GM12878 (cell line): ENCODE data around the gene VSX1. TPM values are rescaled to one million over a fixed set of nuclear protein-coding genes. Genes with fewer than 3 reads are reported as not detected.

Source experiments
- CHD2 ChIP-seq: IDR thresholded peaks from 2 replicates; pipeline ENCODE4 v1.6.1; 2011; ENCODE audit warnings: low read depth, low read length, improper control_type of control experiment, borderline replicate concordance
- EED ChIP-seq: sonication (generic); IDR thresholded peaks from 2 replicates; pipeline ENCODE4 v1.6.1; 2016; ENCODE audit warnings: antibody characterized with exemption, low read depth
- JUND ChIP-seq: IDR thresholded peaks from 2 replicates; pipeline ENCODE4 v1.6.1; 2012; ENCODE audit warnings: low read depth, mild to moderate bottlenecking, low read length, improper control_type of control experiment, moderate library complexity
- NR2C1 ChIP-seq: fragments of 450-650 bp; IDR thresholded peaks from 2 replicates; pipeline ENCODE4 v1.6.1; 2017; ENCODE audit warnings: antibody characterized with exemption, mild to moderate bottlenecking, moderate library complexity
- NR2C2 ChIP-seq: IDR thresholded peaks from 2 replicates; pipeline ENCODE4 v1.6.1; 2011; ENCODE audit warnings: borderline replicate concordance, low read depth; ENCODE audit not compliant: control insufficient read depth, insufficient read length
- PAX8 ChIP-seq: fragments of 450-650 bp; IDR thresholded peaks from 2 replicates; pipeline ENCODE4 v1.6.1; 2017; ENCODE audit warnings: mild to moderate bottlenecking, moderate library complexity
- RB1 ChIP-seq: fragments of 450-650 bp; formaldehyde crosslinking; IDR thresholded peaks from 2 replicates; pipeline ENCODE4 v1.6.1; 2017; ENCODE audit warnings: mild to moderate bottlenecking, borderline replicate concordance
- SMAD1 ChIP-seq: fragments of 450-650 bp; IDR thresholded peaks from 2 replicates; pipeline ENCODE4 v1.6.1; 2018; ENCODE audit warnings: mild to moderate bottlenecking, low read depth; ENCODE audit not compliant: partially characterized antibody
- YBX1 ChIP-seq: fragments of 450-650 bp; IDR thresholded peaks from 2 replicates; pipeline ENCODE4 v1.6.1; 2016; ENCODE audit warnings: antibody characterized with exemption
- polyA plus RNA-seq, 11 experiments: library from polyadenylated mRNA; depleted of rRNA in 4 of 11; unstranded in 6 of 11; stranded (reverse) in 5 of 11; fragments of >200 nt; fragmentation: Nextera tagmentation in 4 of 11; fragmentation: Illumina TruSeq in 1 of 11; extraction: Ambion mirVana in 4 of 11; extraction: Trizol in 1 of 11; gene quantifications; 1 replicate in 1 of 11; 2 replicates in 10 of 11; pipeline versions ENCODE4 v1.2.1 to v1.2.3, GENCODE V29; 2011 to 2016; ENCODE audit warnings: inconsistent platforms in 2 of 11, missing spikeins in 2 of 11, low read depth in 1 of 11
- total RNA-seq, 4 experiments: library from RNA; depleted of rRNA in 3 of 4; stranded (reverse); fragments of >200 nt in 3 of 4; fragmentation: Illumina TruSeq in 1 of 4; extraction: Trizol in 1 of 4; gene quantifications; 2 replicates each; pipeline versions ENCODE4 v1.2.1 to v1.2.3, GENCODE V29; 2013 to 2021
- TF ChIP-seq, protein P1 (sequence below): fragments of 450-650 bp; IDR thresholded peaks from 2 replicates; pipeline ENCODE4 v1.6.1; 2018; ENCODE audit warnings: mild to moderate bottlenecking, low read depth, moderate library complexity; ENCODE audit not compliant: partially characterized antibody

VSX1 gene
- total and polyA plus RNA-seq, 10 of the 15 experiments (the other 5 are each of a cell fraction or from before 2014, with no cell fraction given): 0.05 TPM; not detected in 9

DNA sequence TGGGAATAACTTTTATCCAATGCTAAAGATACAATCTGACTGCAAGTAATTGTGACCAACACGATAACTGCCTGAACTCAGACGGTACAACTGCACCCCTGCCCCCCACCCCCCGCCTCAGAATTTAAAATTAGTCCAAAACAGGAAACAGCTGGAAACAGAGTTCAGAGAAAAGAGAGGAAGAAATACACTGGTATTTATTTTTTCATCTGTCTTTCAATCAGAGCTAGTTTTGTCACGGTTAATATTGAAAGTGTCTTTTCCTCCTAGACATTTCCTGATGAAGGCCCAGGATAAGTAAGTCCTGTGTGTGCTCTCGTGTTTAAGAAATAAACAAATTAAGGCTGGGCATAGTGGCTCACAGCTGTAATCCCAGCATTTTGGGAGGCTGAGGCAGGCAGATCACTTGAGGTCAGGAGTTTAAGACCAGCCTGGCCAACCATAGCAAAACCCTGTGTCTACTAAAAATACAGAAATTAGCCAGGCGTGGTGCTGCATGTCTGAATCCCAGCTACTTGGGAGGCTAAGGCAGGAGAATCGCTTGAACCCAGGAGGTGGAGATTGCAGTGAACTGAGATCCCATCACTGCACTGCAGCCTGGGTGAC, 45.5 kb downstream of the VSX1 start (continued):
- TF ChIP-seq NR2C2: no peak
- no peak for TF ChIP-seq PAX8
- TF ChIP-seq, protein P1, sequence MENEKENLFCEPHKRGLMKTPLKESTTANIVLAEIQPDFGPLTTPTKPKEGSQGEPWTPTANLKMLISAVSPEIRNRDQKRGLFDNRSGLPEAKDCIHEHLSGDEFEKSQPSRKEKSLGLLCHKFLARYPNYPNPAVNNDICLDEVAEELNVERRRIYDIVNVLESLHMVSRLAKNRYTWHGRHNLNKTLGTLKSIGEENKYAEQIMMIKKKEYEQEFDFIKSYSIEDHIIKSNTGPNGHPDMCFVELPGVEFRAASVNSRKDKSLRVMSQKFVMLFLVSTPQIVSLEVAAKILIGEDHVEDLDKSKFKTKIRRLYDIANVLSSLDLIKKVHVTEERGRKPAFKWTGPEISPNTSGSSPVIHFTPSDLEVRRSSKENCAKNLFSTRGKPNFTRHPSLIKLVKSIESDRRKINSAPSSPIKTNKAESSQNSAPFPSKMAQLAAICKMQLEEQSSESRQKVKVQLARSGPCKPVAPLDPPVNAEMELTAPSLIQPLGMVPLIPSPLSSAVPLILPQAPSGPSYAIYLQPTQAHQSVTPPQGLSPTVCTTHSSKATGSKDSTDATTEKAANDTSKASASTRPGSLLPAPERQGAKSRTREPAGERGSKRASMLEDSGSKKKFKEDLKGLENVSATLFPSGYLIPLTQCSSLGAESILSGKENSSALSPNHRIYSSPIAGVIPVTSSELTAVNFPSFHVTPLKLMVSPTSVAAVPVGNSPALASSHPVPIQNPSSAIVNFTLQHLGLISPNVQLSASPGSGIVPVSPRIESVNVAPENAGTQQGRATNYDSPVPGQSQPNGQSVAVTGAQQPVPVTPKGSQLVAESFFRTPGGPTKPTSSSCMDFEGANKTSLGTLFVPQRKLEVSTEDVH: no peak
- TF ChIP-seq YBX1: no peak
- no peak for TF ChIP-seq RB1
- no peak for TF ChIP-seq EED
- TF ChIP-seq NR2C1: no peak
- no peak for TF ChIP-seq JUND
- no peak for TF ChIP-seq CHD2
- TF ChIP-seq SMAD1: no peak
